ENCODE results near the gene KIRREL3. TPM values are rescaled to one million over a fixed set of nuclear protein-coding genes. Genes with fewer than 3 reads are reported as not detected.

Gene KIRREL3
- total RNA-seq, 2 experiments from 2014 or later, result not detected

- Mint-ChIP-seq H3K27ac (no peak overlapping the region), H3K36me3 (ENCODE audit: low read depth) (no peaks in the 10 kb centered on the region), H3K4me1 (no peaks in the 10 kb centered on the region), H3K9me3 (no peaks in the 10 kb centered on the region), H3K27me3 (peaks cover 4% of the 10 kb centered on the region), H3K4me3 (no peak overlapping the region)
- POLR2A ChIA-PET, result no interaction called here
- DNase-seq, result no peak
- CTCF ChIA-PET, result no interaction called here
Measured at GRCh38 chr11:126548581-126549550, 451.7 kb downstream of the KIRREL3 start.

GRCh38 chr11:126547691-126548090 lies 452.9 kb downstream of the KIRREL3 start:
- Mint-ChIP-seq H3K27ac (no peak overlapping the region), H3K4me1 (no peaks in the 10 kb centered on the region), H3K27me3 (peaks cover 6% of the 10 kb centered on the region), H3K4me3 (no peak overlapping the region), H3K9me3 (no peaks in the 10 kb centered on the region), H3K36me3 (ENCODE audit: low read depth) (no peaks in the 10 kb centered on the region)
- DNase-seq, result no peak
- POLR2A ChIA-PET, result no interaction called here
- CTCF ChIA-PET, result no interaction called here

GRCh38 chr11:126547161-126547560 lies 453.4 kb downstream of the KIRREL3 start:
- POLR2A ChIA-PET, result no interaction called here
- no peaks in the 10 kb centered on the region for H3K4me1 Mint-ChIP-seq

GRCh38 chr11:126546694-126547093 lies 453.9 kb downstream of the KIRREL3 start:
- Mint-ChIP-seq H3K36me3 (ENCODE audit: low read depth) (no peaks in the 10 kb centered on the region), H3K4me1 (no peaks in the 10 kb centered on the region), H3K4me3 (no peak overlapping the region), H3K27ac (no peak overlapping the region), H3K9me3 (no peaks in the 10 kb centered on the region), H3K27me3 (peaks cover 6% of the 10 kb centered on the region)
- ChIA-PET CTCF (no interaction called here), POLR2A (no interaction called here)
- no peak for DNase-seq

More at GRCh38 chr11:126547161-126547560, 453.4 kb downstream of the KIRREL3 start:
- Mint-ChIP-seq H3K27me3 (peaks cover 6% of the 10 kb centered on the region), H3K27ac (no peak overlapping the region), H3K4me3 (no peak overlapping the region), H3K9me3 (no peaks in the 10 kb centered on the region), H3K36me3 (ENCODE audit: low read depth) (no peaks in the 10 kb centered on the region)
- DNase-seq, result no peak
- CTCF ChIA-PET, result no interaction called here

- no peaks in the 10 kb centered on the region for H3K4me1 Mint-ChIP-seq
- H3K36me3 Mint-ChIP-seq (ENCODE audit: low read depth), result no peaks in the 10 kb centered on the region
- H3K27ac Mint-ChIP-seq, result no peak overlapping the region
- no peak for DNase-seq
- H3K4me3 Mint-ChIP-seq, result no peak overlapping the region
- CTCF ChIA-PET, result no interaction called here
- H3K9me3 Mint-ChIP-seq, result no peaks in the 10 kb centered on the region
- POLR2A ChIA-PET, result no interaction called here
- H3K27me3 Mint-ChIP-seq, result peaks cover 6% of the 10 kb centered on the region
Measured at GRCh38 chr11:126546191-126546590, 454.4 kb downstream of the KIRREL3 start.

GRCh38 chr11:126545057-126545555 lies 455.5 kb downstream of the KIRREL3 start:
- Mint-ChIP-seq H3K27ac (no peak overlapping the region), H3K27me3 (peaks cover 6% of the 10 kb centered on the region), H3K36me3 (ENCODE audit: low read depth) (no peaks in the 10 kb centered on the region), H3K4me1 (no peaks in the 10 kb centered on the region), H3K4me3 (no peak overlapping the region), H3K9me3 (no peaks in the 10 kb centered on the region)
- POLR2A ChIA-PET, result no interaction called here
- DNase-seq, result no peak
- CTCF ChIA-PET, result no interaction called here

GRCh38 chr11:126544108-126545056 lies 456.2 kb downstream of the KIRREL3 start:
- Mint-ChIP-seq H3K36me3 (ENCODE audit: low read depth) (no peaks in the 10 kb centered on the region), H3K27me3 (peaks cover 6% of the 10 kb centered on the region), H3K9me3 (no peaks in the 10 kb centered on the region), H3K27ac (no peak overlapping the region), H3K4me3 (no peak overlapping the region), H3K4me1 (no peaks in the 10 kb centered on the region)
- CTCF ChIA-PET, result interaction anchor here (1.5 kb wide), 1 partner anchor 11 kb away, joined by 3 read pairs; no protein-coding TSS in a partner anchor
- no peak for DNase-seq
- POLR2A ChIA-PET, result no interaction called here

GRCh38 chr11:126543691-126544090 lies 456.9 kb downstream of the KIRREL3 start:
- Mint-ChIP-seq H3K27me3 (peaks cover 6% of the 10 kb centered on the region), H3K27ac (no peak overlapping the region), H3K9me3 (no peaks in the 10 kb centered on the region), H3K4me3 (no peak overlapping the region), H3K36me3 (ENCODE audit: low read depth) (no peaks in the 10 kb centered on the region), H3K4me1 (no peaks in the 10 kb centered on the region)
- ChIA-PET CTCF (interaction anchor here (1.5 kb wide), 1 partner anchor 11 kb away, joined by 3 read pairs; no protein-coding TSS in a partner anchor), POLR2A (no interaction called here)
- DNase-seq, result no peak

- Mint-ChIP-seq H3K9me3 (no peaks in the 10 kb centered on the region), H3K27me3 (peaks cover 6% of the 10 kb centered on the region), H3K4me3 (no peak overlapping the region), H3K4me1 (no peaks in the 10 kb centered on the region), H3K36me3 (ENCODE audit: low read depth) (no peaks in the 10 kb centered on the region), H3K27ac (no peak overlapping the region)
- ChIA-PET POLR2A (no interaction called here), CTCF (no interaction called here)
- DNase-seq, result no peak
Measured at GRCh38 chr11:126542334-126543015, 458.1 kb downstream of the KIRREL3 start.

- H3K27ac Mint-ChIP-seq, result no peak overlapping the region
- no peaks in the 10 kb centered on the region for H3K4me1 Mint-ChIP-seq
- no peak overlapping the region for H3K4me3 Mint-ChIP-seq
- H3K9me3 Mint-ChIP-seq, result no peaks in the 10 kb centered on the region
- POLR2A ChIA-PET, result no interaction called here
- H3K27me3 Mint-ChIP-seq, result peaks cover 2% of the 10 kb centered on the region
- CTCF ChIA-PET, result no interaction called here
- no peaks in the 10 kb centered on the region for H3K36me3 Mint-ChIP-seq (ENCODE audit: low read depth)
- DNase-seq, result no peak
Measured at GRCh38 chr11:126538071-126538470, 462.5 kb downstream of the KIRREL3 start.

GRCh38 chr11:126537492-126537891 lies 463.1 kb downstream of the KIRREL3 start:
- Mint-ChIP-seq H3K27ac (no peak overlapping the region), H3K36me3 (ENCODE audit: low read depth) (no peaks in the 10 kb centered on the region), H3K9me3 (no peaks in the 10 kb centered on the region), H3K27me3 (no peaks in the 10 kb centered on the region), H3K4me1 (no peaks in the 10 kb centered on the region), H3K4me3 (no peak overlapping the region)
- POLR2A ChIA-PET, result no interaction called here
- CTCF ChIA-PET, result no interaction called here
- no peak for DNase-seq

- ChIA-PET POLR2A (no interaction called here), CTCF (no interaction called here)
- no peaks in the 10 kb centered on the region for H3K9me3 Mint-ChIP-seq
- DNase-seq, result no peak
- no peak overlapping the region for H3K4me3 Mint-ChIP-seq
- H3K27me3 Mint-ChIP-seq, result no peaks in the 10 kb centered on the region
- no peak overlapping the region for H3K27ac Mint-ChIP-seq
- no peaks in the 10 kb centered on the region for H3K36me3 Mint-ChIP-seq (ENCODE audit: low read depth)
- H3K4me1 Mint-ChIP-seq, result no peaks in the 10 kb centered on the region
Measured at GRCh38 chr11:126534141-126534805, 466.3 kb downstream of the KIRREL3 start.

Measured in activated CD4-positive, alpha-beta T cell treated with anti-CD3 and anti-CD28 coated beads, Interleukin-2, amount 10 ng/mL, durations not matched to agents 7 days and 5 days (primary cell).